Activated naive CD8-positive, alpha-beta T cell treated with anti-CD3 and anti-CD28 coated beads for 36 hours (primary cell): ENCODE results near the gene ABAT. TPM values are rescaled to one million over a fixed set of nuclear protein-coding genes. Genes with fewer than 3 reads are reported as not detected.
A peak's percentile ranks its signal among the peaks of the same experiment; 100 is the strongest.
"Not testable (repeated sequence)": the region's sequence is repeated elsewhere in the genome, so short reads cannot be mapped to it uniquely, and the experiment has no call there.

Experiments
- DNase-seq: peaks from one replicate; pipeline ENCODE4 v3.0.0; 2021
- H3K27ac Mint-ChIP-seq: one replicate; pipeline ENCODE4 v1.8.0; 2022; ENCODE audit warnings: mild to moderate bottlenecking, moderate library complexity, mixed read lengths
- H3K27me3 Mint-ChIP-seq: one replicate; pipeline ENCODE4 v1.8.0; 2022; ENCODE audit warnings: mild to moderate bottlenecking, mixed read lengths
- H3K36me3 Mint-ChIP-seq: one replicate; pipeline ENCODE4 v1.8.0; 2021; ENCODE audit warnings: mild to moderate bottlenecking, mixed read lengths
- H3K4me1 Mint-ChIP-seq: one replicate; pipeline ENCODE4 v1.8.0; 2021; ENCODE audit warnings: mixed read lengths
- H3K4me3 Mint-ChIP-seq: one replicate; pipeline ENCODE4 v1.8.0; 2022; ENCODE audit warnings: mild to moderate bottlenecking, moderate library complexity, mixed read lengths
- H3K9me3 Mint-ChIP-seq: one replicate; pipeline ENCODE4 v1.8.0; 2022; ENCODE audit warnings: mixed read lengths
- total RNA-seq, 2 experiments: library from RNA; stranded (reverse); gene quantifications; one replicate each; pipeline ENCODE4 v1.2.3, GENCODE V29; 2021

The ABAT gene
- total RNA-seq, 2 experiments from 2014 or later = 4.1 to 4.8 TPM

DNA sequence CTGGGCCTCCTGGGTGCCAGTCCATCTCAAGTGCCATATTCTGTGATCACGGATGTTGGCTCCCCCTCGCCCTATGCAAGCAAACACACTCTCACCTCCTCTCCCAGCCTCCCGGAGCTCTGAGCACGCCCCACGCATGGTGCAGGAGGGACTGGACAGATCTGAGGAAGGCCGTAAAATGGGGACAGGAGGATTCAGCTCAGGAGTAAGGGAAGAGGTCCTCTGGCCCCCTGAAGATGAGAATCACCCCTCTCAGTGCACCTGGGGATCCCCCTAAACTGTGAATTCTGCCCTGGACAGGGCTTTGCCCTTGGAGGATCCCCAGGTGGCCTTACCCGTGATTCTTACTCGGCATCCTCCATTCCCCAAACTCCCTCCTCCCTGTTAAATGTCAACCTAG, 107.4 kb downstream of the ABAT start:
- no peaks in the 10 kb centered on the region for H3K4me1 Mint-ChIP-seq
- peaks cover 2% of the 10 kb centered on the region for H3K9me3 Mint-ChIP-seq
- DNase-seq = no peak
- H3K4me3 Mint-ChIP-seq = no peak overlapping the region
- no peak overlapping the region for H3K27ac Mint-ChIP-seq
- no peaks in the 10 kb centered on the region for H3K27me3 Mint-ChIP-seq
- peaks cover 3% of the 10 kb centered on the region for H3K36me3 Mint-ChIP-seq

DNA sequence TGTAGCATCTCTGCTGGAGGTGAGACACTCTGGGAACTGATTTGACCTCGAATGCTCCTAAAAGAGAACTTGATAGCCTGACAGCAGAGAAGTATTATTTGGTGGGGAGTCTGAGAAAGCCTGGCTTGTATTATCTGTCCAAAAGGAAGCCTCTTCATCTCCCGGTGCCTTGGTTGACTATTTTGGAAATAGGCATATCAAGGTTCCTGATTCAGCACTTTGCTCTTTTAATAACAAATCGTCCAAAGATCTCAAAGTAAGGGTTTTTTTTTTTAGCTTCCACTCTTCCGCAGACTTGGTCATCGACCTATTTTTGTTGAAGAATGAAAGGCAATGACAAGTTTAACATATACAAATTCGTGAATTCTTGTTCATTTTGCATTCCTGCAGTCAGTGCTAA, 108.3 kb downstream of the ABAT start:
- no peaks in the 10 kb centered on the region for H3K27me3 Mint-ChIP-seq
- H3K4me1 Mint-ChIP-seq = no peaks in the 10 kb centered on the region
- DNase-seq = no peak
- H3K9me3 Mint-ChIP-seq = no peaks in the 10 kb centered on the region
- no peak overlapping the region for H3K27ac Mint-ChIP-seq
- no peaks in the 10 kb centered on the region for H3K36me3 Mint-ChIP-seq
- no peak overlapping the region for H3K4me3 Mint-ChIP-seq

DNA sequence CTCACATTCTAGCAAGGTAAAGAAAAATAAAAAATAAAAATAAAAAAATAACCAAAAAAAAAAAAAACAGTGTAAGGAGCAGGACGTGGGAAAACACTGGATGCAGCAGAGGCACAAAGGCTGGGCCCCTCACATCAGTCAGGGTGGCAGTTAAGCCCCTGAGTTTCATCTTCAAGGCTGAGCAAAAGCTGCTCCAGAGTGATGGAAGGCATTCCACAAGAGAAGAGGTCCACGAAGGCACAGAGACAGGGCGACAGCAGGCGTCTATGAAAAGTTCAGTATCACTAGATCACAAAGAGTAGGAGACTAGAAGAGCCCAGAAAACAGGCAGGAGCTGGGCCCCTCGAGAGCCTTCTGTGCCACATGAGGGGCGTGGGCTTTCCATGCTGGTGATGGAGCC, 111.0 kb downstream of the ABAT start:
- H3K4me3 Mint-ChIP-seq = no peak overlapping the region
- H3K36me3 Mint-ChIP-seq = no peaks in the 10 kb centered on the region
- DNase-seq = no peak
- H3K27me3 Mint-ChIP-seq = no peaks in the 10 kb centered on the region
- no peaks in the 10 kb centered on the region for H3K4me1 Mint-ChIP-seq
- no peaks in the 10 kb centered on the region for H3K9me3 Mint-ChIP-seq
- H3K27ac Mint-ChIP-seq = no peak overlapping the region

DNA sequence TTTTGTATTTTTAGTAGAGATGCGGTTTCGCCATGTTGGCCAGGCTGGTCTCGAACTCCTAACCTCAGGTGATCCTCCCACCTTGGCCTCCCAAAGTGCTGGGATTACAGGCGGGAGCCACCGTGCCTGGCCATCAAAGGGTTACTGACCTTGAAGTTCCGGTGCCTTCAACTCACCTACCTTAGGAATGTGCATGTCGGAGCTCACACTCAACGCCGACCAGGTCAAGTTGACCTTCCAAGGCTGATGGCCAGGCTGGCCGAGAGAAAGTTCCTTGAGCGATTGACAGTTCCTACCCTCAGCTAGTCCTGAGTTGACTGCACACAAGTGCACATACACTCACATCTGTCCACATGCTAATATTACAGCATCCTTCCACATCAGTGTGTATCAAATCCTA, 111.9 kb downstream of the ABAT start:
- not testable (repeated sequence) for DNase-seq, H3K36me3 Mint-ChIP-seq, H3K27ac Mint-ChIP-seq, H3K4me3 Mint-ChIP-seq, H3K4me1 Mint-ChIP-seq, H3K9me3 Mint-ChIP-seq, H3K27me3 Mint-ChIP-seq

DNA sequence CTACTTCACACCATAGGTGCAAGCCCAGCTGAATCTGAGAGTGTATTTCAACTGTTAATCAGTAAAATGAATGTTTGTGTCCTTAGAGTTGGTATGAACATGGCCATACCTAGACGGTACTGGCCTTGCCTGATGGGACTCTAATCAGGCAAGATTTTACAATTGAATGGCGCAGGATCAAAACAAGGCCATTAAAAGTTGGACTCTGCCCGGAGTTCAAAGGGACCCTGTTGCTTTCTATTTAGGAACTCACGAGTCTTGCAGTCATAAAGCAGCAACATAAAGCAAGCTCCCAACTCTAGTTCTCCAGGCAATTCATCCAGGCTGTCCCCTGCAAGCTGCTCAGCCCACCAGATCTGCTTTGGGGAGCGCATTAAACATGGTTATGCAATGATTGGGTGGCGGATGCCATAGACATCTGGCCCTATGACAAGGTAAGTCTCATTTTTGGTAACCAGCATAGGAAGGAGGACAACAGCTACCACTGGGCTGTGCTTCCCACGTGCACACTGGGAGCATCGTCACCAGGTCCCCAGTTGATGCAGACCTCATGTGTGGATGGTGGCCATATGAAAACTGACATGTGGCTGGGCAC, 114.3 kb downstream of the ABAT start:
- Mint-ChIP-seq H3K4me1 (peaks cover 3% of the 10 kb centered on the region), H3K27me3 (no peaks in the 10 kb centered on the region), H3K36me3 (no peaks in the 10 kb centered on the region), H3K9me3 (no peaks in the 10 kb centered on the region), H3K4me3 (no peak overlapping the region), H3K27ac (no peak overlapping the region)
- no peak for DNase-seq

DNA sequence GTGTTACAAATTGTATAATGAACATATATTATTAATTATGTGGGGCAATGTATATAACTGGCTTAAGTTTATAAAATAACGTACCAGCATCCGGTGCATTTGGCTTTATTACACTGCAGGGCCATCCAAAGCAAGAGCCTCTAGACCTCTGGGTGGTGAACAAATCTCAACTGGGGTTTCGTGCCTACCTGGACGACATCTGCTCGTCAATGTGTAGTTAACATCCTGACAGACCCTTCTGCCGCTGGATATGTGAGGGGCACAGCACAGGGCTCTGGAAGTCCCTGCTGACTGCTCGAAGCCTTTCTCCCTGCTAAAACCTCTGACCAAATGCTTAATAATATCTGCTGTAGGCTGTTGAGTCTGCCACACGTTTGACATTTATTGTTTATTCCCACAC, 120.7 kb downstream of the ABAT start:
- H3K9me3 Mint-ChIP-seq = no peaks in the 10 kb centered on the region
- no peak overlapping the region for H3K4me3 Mint-ChIP-seq
- H3K27ac Mint-ChIP-seq = no peak overlapping the region
- H3K36me3 Mint-ChIP-seq = peaks cover 17% of the 10 kb centered on the region
- DNase-seq = no peak
- H3K27me3 Mint-ChIP-seq = no peaks in the 10 kb centered on the region
- H3K4me1 Mint-ChIP-seq = peaks cover 37% of the 10 kb centered on the region

DNA sequence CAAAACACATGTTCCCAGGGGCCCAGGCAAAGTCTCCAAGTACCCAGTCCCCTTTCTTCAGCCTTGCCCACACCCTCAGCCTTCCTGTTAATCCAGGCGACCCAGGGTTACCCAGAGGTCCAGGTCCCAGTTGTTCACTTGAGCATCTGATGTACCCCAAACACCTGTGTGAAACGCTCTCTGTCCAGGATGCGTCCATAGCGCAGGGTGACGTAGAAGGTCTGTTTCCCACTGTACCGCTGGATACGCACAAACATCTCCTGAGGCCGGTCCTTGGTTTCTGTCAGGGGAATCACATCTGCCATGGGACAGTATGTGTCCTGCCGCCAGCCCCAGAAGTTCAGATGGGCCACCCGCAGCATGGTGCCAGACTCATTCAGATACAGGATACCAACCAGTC, 121.4 kb downstream of the ABAT start:
- no peak for DNase-seq
- H3K4me3 Mint-ChIP-seq = no peak overlapping the region
- peaks cover 38% of the 10 kb centered on the region for H3K4me1 Mint-ChIP-seq
- H3K27me3 Mint-ChIP-seq = no peaks in the 10 kb centered on the region
- H3K9me3 Mint-ChIP-seq = no peaks in the 10 kb centered on the region
- no peak overlapping the region for H3K27ac Mint-ChIP-seq
- H3K36me3 Mint-ChIP-seq = peaks cover 17% of the 10 kb centered on the region

DNA sequence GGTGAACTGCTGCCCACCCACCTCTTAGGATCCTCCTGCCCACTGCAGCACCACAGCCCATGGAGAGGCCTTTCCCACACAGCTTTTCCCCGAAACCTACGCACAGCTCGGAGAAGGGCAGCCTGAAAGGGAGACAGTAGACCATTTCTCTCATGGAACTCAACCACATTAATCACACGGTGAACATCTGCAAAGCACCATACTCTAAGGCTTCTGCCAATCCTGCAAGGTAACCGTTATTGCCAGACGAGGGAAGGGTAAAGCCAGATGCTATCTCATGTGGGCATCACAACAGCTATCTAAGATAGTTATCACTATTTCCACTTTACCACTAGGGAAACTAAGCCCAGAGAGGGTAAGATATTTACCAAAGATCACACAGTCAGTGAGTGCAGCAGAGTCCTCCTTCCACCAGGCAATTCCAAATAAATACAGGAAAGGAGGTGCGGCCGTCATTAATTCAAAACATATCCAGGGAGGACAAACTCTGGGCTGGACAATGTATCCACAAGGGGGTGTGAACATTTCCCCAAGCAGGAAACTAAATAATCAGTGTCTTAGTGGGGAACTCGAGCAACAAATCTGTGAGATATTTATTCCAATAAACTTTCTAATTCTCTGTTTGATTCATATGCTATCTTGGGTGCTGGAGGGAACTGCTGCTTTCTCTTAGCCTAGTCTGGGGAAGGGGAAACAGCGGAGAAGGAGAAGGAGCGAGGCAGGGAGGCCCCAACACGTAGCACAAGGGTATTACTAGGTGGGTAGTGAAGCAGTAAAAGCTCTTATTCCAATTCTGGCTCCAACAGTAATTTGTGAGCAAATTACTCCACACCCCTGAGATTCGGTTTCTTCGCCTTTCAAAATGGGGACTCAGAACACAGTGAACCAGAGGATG, 122.3 kb downstream of the ABAT start:
- peaks cover 40% of the 10 kb centered on the region for H3K4me1 Mint-ChIP-seq
- H3K27ac Mint-ChIP-seq = peak overlapping the region; percentile 96
- H3K36me3 Mint-ChIP-seq = peaks cover 23% of the 10 kb centered on the region
- no peaks in the 10 kb centered on the region for H3K27me3 Mint-ChIP-seq
- H3K9me3 Mint-ChIP-seq = no peaks in the 10 kb centered on the region
- peak overlapping the region; percentile 95 for H3K4me3 Mint-ChIP-seq
- no peak for DNase-seq

DNA sequence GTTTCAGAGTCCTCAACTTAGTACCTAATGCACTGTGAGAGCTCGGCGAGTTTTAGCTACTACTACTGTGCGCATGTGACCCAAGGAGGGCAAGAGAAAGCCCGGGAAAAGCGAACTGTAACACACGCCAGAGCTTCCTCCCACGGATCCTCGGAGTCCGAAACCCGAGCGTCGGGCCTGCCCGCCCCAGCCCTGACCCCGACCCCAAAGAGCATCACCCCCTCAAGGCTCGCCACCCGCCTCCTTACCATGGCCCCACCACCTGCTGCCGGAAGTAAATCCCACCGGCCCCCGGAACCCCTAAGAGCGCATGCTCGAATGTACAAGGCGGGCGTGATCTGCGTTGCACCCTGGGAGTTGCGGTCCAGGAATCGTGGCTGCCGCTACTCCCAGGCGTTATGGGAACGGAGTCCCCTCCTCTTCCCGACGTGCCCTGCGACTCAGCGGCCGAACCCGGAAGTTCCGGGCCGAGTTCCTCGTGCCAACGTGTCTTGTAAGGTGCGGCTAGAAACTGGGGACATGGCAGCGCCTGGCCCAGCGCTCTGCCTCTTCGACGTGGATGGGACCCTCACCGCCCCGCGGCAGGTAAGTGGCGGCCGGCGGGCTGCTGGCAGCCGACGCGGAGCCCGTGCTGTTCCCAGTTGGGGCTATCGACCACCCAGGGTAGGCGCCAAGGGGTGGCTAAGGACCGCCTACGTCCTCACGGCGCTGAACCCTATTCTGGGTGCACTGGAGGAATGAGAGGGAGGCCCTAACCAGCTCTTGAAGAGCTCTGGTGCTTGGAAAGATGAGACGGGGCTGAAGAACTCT, 123.2 kb downstream of the ABAT start, which contains the start of the genes PMM2 and TMEM186:
Gene PMM2, plus strand, starts transcription at position 476 of the 810 bp plus-strand sequence. Its CDS starts 44 bp downstream, at position 520.
Gene TMEM186, minus strand, starts transcription at position 276 of the 810 bp plus-strand sequence. Its CDS starts 25 bp downstream, at position 251.
- Mint-ChIP-seq H3K27me3 (no peaks in the 10 kb centered on the region), H3K9me3 (no peaks in the 10 kb centered on the region), H3K4me1 (peaks cover 39% of the 10 kb centered on the region), H3K27ac (peak within 1 kb of the TSS; percentile 96), H3K36me3 (peaks cover 29% of the 10 kb centered on the region), H3K4me3 (peak within 1 kb of the TSS; percentile 95)
- peak; percentile 96 for DNase-seq

DNA sequence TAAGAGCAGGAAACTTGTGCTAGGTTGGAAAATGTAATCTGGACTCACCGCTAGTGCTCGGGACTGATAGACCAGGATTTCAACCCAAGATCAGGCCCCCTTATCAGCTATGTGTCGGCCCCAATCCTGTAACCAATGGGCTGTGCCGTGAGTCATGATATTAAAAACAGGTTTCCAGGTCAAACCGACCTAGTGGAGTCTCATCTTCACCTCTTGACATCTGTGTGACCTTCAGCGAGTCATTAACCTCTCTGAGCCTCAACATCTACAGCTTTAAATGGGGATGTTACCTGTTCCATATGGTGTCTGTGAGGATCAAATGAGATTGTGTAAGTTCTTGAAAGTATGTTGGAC, 123.7 kb downstream of the ABAT start:
- DNase-seq = no peak
- H3K27ac Mint-ChIP-seq = peak overlapping the region; percentile 96
- no peaks in the 10 kb centered on the region for H3K27me3 Mint-ChIP-seq
- H3K36me3 Mint-ChIP-seq = peaks cover 32% of the 10 kb centered on the region
- peaks cover 37% of the 10 kb centered on the region for H3K4me1 Mint-ChIP-seq
- peak overlapping the region; percentile 95 for H3K4me3 Mint-ChIP-seq
- H3K9me3 Mint-ChIP-seq = no peaks in the 10 kb centered on the region

DNA sequence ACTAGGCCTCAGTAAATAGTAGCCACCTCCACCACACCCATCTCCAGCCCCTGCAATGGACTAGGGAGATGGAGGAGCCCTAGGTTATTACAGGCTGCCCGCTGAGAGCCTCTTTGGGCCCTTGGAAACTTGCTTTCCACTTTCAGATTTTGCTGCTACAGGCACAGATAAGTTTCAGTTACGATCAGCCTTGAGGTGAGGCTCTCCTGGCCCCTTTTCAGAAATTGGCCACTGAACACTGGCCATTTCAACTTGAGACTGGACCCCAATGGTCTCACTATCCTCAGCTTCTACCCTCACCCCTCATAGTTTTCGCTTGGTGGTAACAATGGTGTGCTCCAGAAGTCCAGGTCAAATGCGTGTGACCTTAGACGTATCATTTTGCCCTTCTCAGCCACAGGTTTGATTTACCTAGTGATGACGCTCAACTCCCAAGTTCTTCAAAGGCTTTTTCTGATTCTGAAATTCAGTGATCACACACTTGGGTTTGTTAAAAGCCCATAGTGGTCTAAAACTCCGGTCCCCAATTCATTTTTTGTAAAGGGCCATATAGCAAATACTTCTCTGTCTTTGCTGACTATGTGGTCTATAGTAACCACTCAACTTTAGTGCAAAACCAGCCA, 124.2 kb downstream of the ABAT start:
- Mint-ChIP-seq H3K4me3 (peak overlapping the region; percentile 95), H3K9me3 (no peaks in the 10 kb centered on the region), H3K27ac (peak overlapping the region; percentile 96), H3K27me3 (no peaks in the 10 kb centered on the region), H3K4me1 (peaks cover 39% of the 10 kb centered on the region), H3K36me3 (peaks cover 35% of the 10 kb centered on the region)
- DNase-seq = no peak

DNA sequence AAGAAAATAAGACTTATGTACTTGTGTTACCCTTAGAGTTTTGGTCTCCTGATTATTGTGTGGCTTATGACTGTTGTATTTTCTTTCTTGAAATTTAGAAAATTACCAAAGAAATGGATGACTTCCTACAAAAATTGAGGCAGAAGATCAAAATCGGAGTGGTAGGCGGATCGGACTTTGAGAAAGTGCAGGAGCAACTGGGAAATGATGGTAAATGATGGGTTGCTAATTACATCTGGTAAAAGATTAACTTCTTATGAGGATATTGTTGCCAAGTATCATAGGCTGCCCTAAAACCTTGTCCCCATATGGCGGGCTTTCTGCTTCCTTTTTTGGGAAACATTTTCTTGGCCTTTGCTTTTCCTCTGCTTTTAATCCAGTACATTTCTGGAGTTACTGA, 127.3 kb downstream of the ABAT start:
- DNase-seq = no peak
- H3K36me3 Mint-ChIP-seq = peaks cover 40% of the 10 kb centered on the region
- no peaks in the 10 kb centered on the region for H3K27me3 Mint-ChIP-seq
- no peaks in the 10 kb centered on the region for H3K9me3 Mint-ChIP-seq
- no peak overlapping the region for H3K27ac Mint-ChIP-seq
- H3K4me1 Mint-ChIP-seq = peaks cover 24% of the 10 kb centered on the region
- no peak overlapping the region for H3K4me3 Mint-ChIP-seq

DNA sequence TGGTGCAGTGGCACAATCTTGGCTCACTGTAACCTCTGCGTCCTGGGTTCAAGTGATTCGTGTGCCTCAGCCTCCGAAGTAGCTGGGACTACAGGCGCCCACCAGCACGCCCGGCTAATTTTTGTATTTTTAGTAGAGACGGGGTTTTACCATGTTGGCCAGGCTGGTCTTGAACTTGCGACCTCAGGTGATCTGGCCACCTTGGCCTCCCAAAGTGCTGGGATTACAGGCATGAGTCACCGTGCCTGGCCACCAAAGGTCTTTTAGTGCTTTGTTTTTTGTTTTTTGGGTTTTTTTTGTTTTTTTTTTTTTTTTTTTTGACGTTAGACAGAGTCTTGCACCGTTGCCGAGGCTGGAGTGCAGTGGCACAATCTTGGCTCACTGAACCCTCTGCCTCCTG, 129.3 kb downstream of the ABAT start:
- H3K4me3 Mint-ChIP-seq, H3K27me3 Mint-ChIP-seq, DNase-seq, H3K9me3 Mint-ChIP-seq, H3K27ac Mint-ChIP-seq: not testable (repeated sequence)
- peaks cover 37% of the 10 kb centered on the region for H3K36me3 Mint-ChIP-seq
- peaks cover 17% of the 10 kb centered on the region for H3K4me1 Mint-ChIP-seq

DNA sequence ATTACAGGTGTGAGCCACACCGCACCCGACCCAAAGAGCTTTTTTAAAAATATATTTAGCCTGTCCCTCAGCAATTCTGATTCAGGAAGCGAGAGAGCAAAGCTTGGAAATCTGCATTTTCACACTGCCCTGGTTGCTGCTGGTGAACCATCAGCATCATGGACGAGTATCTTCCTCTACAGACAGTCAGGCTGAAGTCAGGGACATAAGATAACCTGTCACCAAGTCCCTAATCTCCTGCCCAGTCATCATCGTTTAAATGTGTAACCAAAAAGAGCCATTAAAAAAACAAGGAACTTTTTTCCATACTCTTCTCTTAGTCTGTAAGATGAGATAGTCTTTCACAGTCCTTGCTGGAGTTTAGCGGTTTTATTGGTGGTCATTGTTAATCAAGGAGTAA, 129.9 kb downstream of the ABAT start:
- peaks cover 13% of the 10 kb centered on the region for H3K4me1 Mint-ChIP-seq
- DNase-seq = no peak
- no peaks in the 10 kb centered on the region for H3K9me3 Mint-ChIP-seq
- no peak overlapping the region for H3K4me3 Mint-ChIP-seq
- no peak overlapping the region for H3K27ac Mint-ChIP-seq
- H3K27me3 Mint-ChIP-seq = no peaks in the 10 kb centered on the region
- H3K36me3 Mint-ChIP-seq = peaks cover 37% of the 10 kb centered on the region
